ENCODE measurements around the gene AMMECR1.
"Not testable (repeated sequence)": the region's sequence is repeated elsewhere in the genome, so short reads cannot be mapped to it uniquely, and the experiment has no call there.

Gene AMMECR1

DNA sequence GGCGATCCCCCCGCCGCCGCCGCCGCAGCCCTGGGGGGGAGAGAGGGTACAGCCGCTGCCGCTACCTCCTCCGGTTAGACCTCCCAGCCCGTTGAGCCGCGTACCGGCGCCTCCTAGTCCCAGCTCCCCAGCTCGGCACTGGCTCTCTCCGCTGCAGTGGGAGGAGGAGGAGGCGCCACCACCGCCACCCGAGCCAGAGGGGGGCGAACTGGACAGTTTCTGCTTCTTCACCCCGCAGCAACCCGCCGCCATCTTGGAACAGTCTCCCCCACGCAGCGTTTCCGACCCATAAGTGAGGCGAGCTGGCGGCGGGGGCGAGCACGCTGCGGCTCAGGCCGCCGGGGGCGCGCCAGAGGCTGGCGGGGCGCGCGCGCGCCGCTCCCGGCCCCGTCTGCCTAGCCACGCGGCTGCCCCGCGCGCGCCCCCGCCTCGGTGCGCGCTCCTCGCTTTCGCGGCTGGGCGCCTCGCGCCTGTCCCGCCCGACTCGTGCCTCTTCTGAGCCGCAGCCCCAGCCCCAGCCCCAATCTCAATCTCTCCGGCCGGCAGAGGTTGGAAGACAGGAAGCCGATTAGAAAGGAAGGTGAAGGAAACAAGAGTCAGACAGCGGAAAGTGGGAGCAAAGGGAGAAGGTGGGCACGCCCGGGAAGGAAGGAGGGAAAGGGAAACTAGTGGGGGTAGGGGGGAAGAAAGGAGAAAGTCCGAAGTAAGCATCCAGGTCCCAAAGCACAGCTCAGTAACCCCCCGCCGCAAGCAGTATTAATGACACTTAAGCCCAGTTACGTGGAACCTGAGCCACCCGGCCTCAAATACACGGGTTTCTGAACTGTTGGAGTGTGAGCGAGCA lies at the start of gene AMMECR1:
Gene AMMECR1 (minus strand): TSS at position 266 of the 844 bp plus-strand sequence. CDS start 14 bp downstream, at position 252.
- Histone ChIP-seq H3K4me3 (ENCODE audit: low read length in 2 of 2) (peak within 1 kb of the TSS; percentile 80 to 82), H3K27me3 (ENCODE audit: control insufficient read depth in 2 of 2, insufficient read depth in 2 of 2, low read length in 2 of 2) (no peaks in the 10 kb centered on the region), H3K36me3 (ENCODE audit: control insufficient read depth in 2 of 2, insufficient read depth in 2 of 2, low read length in 2 of 2) (no peaks in the 10 kb centered on the region), H3K27ac (ENCODE audit: low read depth in 2 of 2, low read length in 2 of 2) (peak within 1 kb of the TSS; percentile 81 to 85), H3K9ac (ENCODE audit: low read depth in 1 of 2, low read length in 2 of 2) (peak within 1 kb of the TSS; percentile 72 to 80), H3K4me1 (ENCODE audit: control insufficient read depth in 2 of 2, insufficient read depth in 2 of 2, low read length in 2 of 2) (peaks cover 0 to 3% of the 10 kb centered on the region in 2 donors), H3K9me3 (ENCODE audit: control insufficient read depth in 2 of 2, low read length in 2 of 2) (no peaks in the 10 kb centered on the region)

DNA sequence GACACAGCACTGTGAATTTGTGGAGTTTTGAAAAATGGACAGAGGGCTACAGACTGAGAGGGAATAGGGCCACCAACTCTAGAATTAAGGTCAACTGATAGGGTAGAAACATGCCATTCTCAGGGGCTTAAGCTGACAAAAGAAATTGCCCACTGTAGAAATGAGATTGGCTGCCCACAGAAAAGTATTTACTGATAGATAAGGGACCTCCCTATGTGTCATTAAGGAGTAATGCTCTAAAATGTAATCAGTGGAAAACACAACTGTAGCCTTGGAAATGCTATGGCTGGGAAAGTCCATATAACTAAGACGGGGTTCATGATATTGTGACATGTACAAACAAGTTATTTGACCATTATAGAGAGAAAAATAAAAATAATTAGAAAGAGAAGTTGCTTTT lies 45.4 kb upstream of the AMMECR1 start:
- peaks cover 0 to 10% of the 10 kb centered on the region in 2 donors for H3K27me3 ChIP-seq (ENCODE audit: control insufficient read depth in 2 of 2, insufficient read depth in 2 of 2, low read length in 2 of 2)
- no peak overlapping the region for H3K9ac ChIP-seq (ENCODE audit: low read depth in 1 of 2, low read length in 2 of 2)
- no peaks in the 10 kb centered on the region for H3K4me1 ChIP-seq (ENCODE audit: control insufficient read depth in 2 of 2, insufficient read depth in 2 of 2, low read length in 2 of 2)
- H3K4me3 ChIP-seq (ENCODE audit: low read length in 2 of 2) = no peak overlapping the region
- H3K36me3 ChIP-seq (ENCODE audit: control insufficient read depth in 2 of 2, insufficient read depth in 2 of 2, low read length in 2 of 2) = no peaks in the 10 kb centered on the region
- H3K9me3 ChIP-seq (ENCODE audit: control insufficient read depth in 2 of 2, low read length in 2 of 2) = no peaks in the 10 kb centered on the region
- no peak overlapping the region for H3K27ac ChIP-seq (ENCODE audit: low read depth in 2 of 2, low read length in 2 of 2)

DNA sequence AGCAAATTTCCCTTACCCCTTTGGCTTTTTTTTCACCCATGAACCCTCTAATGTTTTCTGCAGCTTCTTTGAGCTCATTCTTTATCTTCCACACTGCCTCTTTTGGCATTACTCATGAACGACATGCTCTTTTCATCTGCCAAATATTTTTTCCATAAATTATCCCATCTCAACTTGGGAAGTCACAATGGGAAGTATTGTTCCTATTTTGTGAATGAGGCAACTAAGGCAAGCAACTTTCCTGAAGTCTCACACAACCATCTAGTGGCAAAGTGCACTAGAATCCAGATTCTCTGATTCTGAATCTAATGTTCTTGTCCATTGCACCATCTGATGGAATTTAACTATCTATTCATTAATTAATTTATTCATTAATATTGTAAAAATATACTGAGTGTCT lies 41.4 kb upstream of the AMMECR1 start:
- Histone ChIP-seq H3K27ac (ENCODE audit: low read depth in 2 of 2, low read length in 2 of 2) (no peak overlapping the region), H3K36me3 (ENCODE audit: control insufficient read depth in 2 of 2, insufficient read depth in 2 of 2, low read length in 2 of 2) (no peaks in the 10 kb centered on the region), H3K4me3 (ENCODE audit: low read length in 2 of 2) (no peak overlapping the region), H3K4me1 (ENCODE audit: control insufficient read depth in 2 of 2, insufficient read depth in 2 of 2, low read length in 2 of 2) (no peaks in the 10 kb centered on the region), H3K9ac (ENCODE audit: low read depth in 1 of 2, low read length in 2 of 2) (no peak overlapping the region), H3K9me3 (ENCODE audit: control insufficient read depth in 2 of 2, low read length in 2 of 2) (no peaks in the 10 kb centered on the region), H3K27me3 (ENCODE audit: control insufficient read depth in 2 of 2, insufficient read depth in 2 of 2, low read length in 2 of 2) (peaks cover 0 to 10% of the 10 kb centered on the region in 2 donors)

DNA sequence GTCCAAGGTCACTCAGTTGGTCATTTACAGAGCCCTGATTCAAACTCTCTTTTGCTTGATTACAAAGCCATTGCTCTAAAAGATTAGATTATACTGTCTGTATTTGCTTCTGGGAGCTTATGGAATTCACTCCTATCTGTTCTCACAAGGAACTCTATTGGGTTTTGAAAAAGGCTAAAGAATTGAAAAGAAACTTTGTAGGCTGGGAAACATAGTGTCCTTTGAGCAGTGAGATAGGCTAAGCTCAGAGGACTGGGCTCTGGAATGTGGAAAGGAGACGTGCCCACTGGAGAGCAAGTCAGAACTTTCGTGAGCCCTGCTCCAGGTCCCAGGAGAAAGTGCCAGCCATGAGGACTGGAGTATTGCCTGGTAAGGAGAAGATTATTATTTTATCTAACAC lies 40.7 kb upstream of the AMMECR1 start, which contains the start of gene RTL9:
Gene RTL9 (plus strand): TSS at position 301 of the 400 bp plus-strand sequence. CDS start 91,770 bp downstream, outside the sequence.
- Histone ChIP-seq H3K9ac (ENCODE audit: low read depth in 1 of 2, low read length in 2 of 2) (no peak within 1 kb of the TSS), H3K4me3 (ENCODE audit: low read length in 2 of 2) (no peak within 1 kb of the TSS), H3K27me3 (ENCODE audit: control insufficient read depth in 2 of 2, insufficient read depth in 2 of 2, low read length in 2 of 2) (peaks cover 0 to 10% of the 10 kb centered on the region in 2 donors)

DNA sequence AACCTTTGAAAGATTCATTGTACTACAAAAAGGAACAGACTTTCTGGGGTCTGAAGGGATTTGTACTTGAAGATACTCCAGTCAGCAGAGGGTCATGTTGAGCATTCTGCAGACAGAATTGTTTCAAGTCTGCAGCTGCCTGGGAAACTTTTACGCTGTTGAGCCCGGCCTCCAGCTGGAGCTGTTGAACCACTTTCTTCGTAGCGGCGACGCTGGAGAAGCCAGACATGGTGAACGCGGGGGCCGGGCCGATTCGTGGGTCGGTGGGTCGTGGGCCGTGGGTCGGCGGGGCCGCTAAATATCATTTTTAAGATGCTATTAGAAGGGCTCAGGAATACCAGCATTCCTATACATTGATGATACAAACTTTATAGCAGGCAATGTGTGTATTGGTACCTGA lies 28.8 kb upstream of the AMMECR1 start:
- Histone ChIP-seq H3K4me1 (ENCODE audit: control insufficient read depth in 2 of 2, insufficient read depth in 2 of 2, low read length in 2 of 2) (no peaks in the 10 kb centered on the region), H3K27ac (ENCODE audit: low read depth in 2 of 2, low read length in 2 of 2) (no peak overlapping the region), H3K4me3 (ENCODE audit: low read length in 2 of 2) (no peak overlapping the region), H3K27me3 (ENCODE audit: control insufficient read depth in 2 of 2, insufficient read depth in 2 of 2, low read length in 2 of 2) (no peaks in the 10 kb centered on the region), H3K9me3 (ENCODE audit: control insufficient read depth in 2 of 2, low read length in 2 of 2) (no peaks in the 10 kb centered on the region), H3K36me3 (ENCODE audit: control insufficient read depth in 2 of 2, insufficient read depth in 2 of 2, low read length in 2 of 2) (no peaks in the 10 kb centered on the region), H3K9ac (ENCODE audit: low read depth in 1 of 2, low read length in 2 of 2) (no peak overlapping the region)

More for the DNA sequence above, 40.7 kb upstream of the AMMECR1 start, which contains the start of gene RTL9:
- Histone ChIP-seq H3K36me3 (ENCODE audit: control insufficient read depth in 2 of 2, insufficient read depth in 2 of 2, low read length in 2 of 2) (no peaks in the 10 kb centered on the region), H3K27ac (ENCODE audit: low read depth in 2 of 2, low read length in 2 of 2) (no peak within 1 kb of the TSS), H3K9me3 (ENCODE audit: control insufficient read depth in 2 of 2, low read length in 2 of 2) (no peaks in the 10 kb centered on the region), H3K4me1 (ENCODE audit: control insufficient read depth in 2 of 2, insufficient read depth in 2 of 2, low read length in 2 of 2) (no peaks in the 10 kb centered on the region)

DNA sequence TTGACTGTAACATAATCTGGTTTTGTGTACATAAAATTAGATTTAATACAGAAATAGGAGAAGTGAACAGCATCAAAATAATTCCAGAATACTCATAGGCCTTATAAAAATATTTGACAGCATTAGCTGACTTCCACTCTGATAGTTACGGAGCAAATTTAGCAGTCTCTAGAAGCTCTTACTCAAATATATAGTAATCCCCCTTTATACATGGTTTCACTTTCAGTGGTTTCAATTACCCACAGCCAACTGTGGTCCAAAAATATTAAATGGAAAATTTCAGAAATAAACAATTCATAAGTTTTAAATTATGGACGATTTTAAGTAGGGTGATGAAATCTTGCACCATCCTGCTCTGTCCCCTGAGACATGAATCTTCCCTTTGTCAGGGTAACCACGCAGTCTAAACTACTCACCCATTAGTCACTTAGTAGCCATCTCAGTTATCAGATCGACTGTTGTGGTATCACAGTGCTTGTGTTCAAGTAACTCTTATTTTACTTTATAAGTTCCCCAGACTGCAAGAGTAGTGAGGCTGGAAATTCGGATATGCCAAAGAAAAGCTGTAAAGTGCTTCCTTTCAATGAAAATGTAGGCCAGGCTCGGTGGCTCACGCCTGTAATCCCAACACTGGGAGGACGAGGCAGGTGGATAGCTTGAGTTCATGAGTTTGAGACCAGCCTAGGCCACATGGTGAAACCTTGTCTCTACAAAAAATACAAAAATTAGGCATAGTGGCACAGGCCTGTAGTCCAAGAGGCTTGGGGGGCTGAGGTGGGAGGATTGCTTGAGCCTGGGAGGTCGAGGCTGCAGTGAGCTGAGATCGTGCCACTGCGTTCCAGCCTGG lies 23.5 kb upstream of the AMMECR1 start:
- H3K4me1 ChIP-seq (ENCODE audit: control insufficient read depth in 2 of 2, insufficient read depth in 2 of 2, low read length in 2 of 2) = no peaks in the 10 kb centered on the region
- no peak overlapping the region for H3K4me3 ChIP-seq (ENCODE audit: low read length in 2 of 2)

DNA sequence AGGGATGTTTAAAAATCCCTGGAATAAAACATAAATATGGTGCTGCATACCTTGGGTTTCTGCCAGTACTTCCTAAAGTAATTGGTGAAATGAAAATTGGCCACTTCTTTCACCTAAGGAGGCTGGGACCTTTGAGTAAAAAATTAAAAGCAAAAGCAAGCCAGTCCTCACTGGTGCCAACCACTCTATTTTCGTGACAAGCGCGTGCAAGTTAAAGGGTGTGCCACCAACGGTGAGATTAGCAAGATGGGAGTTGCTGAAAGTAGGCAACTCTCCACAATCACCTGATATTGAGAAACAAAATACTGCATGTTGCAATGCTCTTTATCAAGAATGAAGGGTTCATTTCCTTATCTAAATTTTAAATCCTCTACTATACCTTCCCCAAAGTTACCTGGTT lies 21.1 kb upstream of the AMMECR1 start:
- Histone ChIP-seq H3K36me3 (ENCODE audit: control insufficient read depth in 2 of 2, insufficient read depth in 2 of 2, low read length in 2 of 2) (no peaks in the 10 kb centered on the region), H3K9me3 (ENCODE audit: control insufficient read depth in 2 of 2, low read length in 2 of 2) (no peaks in the 10 kb centered on the region), H3K9ac (ENCODE audit: low read depth in 1 of 2, low read length in 2 of 2) (no peak overlapping the region), H3K4me1 (ENCODE audit: control insufficient read depth in 2 of 2, insufficient read depth in 2 of 2, low read length in 2 of 2) (no peaks in the 10 kb centered on the region), H3K4me3 (ENCODE audit: low read length in 2 of 2) (no peak overlapping the region), H3K27ac (ENCODE audit: low read depth in 2 of 2, low read length in 2 of 2) (no peak overlapping the region), H3K27me3 (ENCODE audit: control insufficient read depth in 2 of 2, insufficient read depth in 2 of 2, low read length in 2 of 2) (peaks cover 0 to 3% of the 10 kb centered on the region in 2 donors)

More for the DNA sequence above, 23.5 kb upstream of the AMMECR1 start:
- Histone ChIP-seq H3K9ac (ENCODE audit: low read depth in 1 of 2, low read length in 2 of 2) (no peak overlapping the region), H3K27ac (ENCODE audit: low read depth in 2 of 2, low read length in 2 of 2) (no peak overlapping the region), H3K36me3 (ENCODE audit: control insufficient read depth in 2 of 2, insufficient read depth in 2 of 2, low read length in 2 of 2) (no peaks in the 10 kb centered on the region), H3K27me3 (ENCODE audit: control insufficient read depth in 2 of 2, insufficient read depth in 2 of 2, low read length in 2 of 2) (no peaks in the 10 kb centered on the region), H3K9me3 (ENCODE audit: control insufficient read depth in 2 of 2, low read length in 2 of 2) (no peaks in the 10 kb centered on the region)

DNA sequence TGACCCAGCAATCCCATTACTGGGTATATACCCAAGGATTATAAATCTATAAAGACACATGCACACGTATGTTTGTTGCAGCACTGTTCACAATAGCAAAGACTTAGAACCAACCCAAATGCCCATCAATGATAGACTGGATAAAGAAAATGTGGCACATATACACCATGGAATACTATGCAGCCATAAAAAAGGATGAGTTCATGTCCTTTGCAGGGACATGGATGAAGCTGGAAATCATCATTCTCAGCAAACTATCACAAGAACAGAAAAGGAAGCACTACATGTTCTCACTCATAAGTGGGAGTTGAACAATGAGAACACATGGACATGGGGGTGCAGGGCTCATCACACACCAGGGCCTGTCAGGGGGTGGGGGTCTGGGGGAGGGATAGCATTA lies 15.6 kb upstream of the AMMECR1 start:
- H3K27ac ChIP-seq (ENCODE audit: low read depth in 2 of 2, low read length in 2 of 2); H3K9me3 ChIP-seq (ENCODE audit: control insufficient read depth in 2 of 2, low read length in 2 of 2); H3K27me3 ChIP-seq (ENCODE audit: control insufficient read depth in 2 of 2, insufficient read depth in 2 of 2, low read length in 2 of 2); H3K4me1 ChIP-seq (ENCODE audit: control insufficient read depth in 2 of 2, insufficient read depth in 2 of 2, low read length in 2 of 2); H3K9ac ChIP-seq (ENCODE audit: low read depth in 1 of 2, low read length in 2 of 2); H3K4me3 ChIP-seq (ENCODE audit: low read length in 2 of 2); H3K36me3 ChIP-seq (ENCODE audit: control insufficient read depth in 2 of 2, insufficient read depth in 2 of 2, low read length in 2 of 2): not testable (repeated sequence)

DNA sequence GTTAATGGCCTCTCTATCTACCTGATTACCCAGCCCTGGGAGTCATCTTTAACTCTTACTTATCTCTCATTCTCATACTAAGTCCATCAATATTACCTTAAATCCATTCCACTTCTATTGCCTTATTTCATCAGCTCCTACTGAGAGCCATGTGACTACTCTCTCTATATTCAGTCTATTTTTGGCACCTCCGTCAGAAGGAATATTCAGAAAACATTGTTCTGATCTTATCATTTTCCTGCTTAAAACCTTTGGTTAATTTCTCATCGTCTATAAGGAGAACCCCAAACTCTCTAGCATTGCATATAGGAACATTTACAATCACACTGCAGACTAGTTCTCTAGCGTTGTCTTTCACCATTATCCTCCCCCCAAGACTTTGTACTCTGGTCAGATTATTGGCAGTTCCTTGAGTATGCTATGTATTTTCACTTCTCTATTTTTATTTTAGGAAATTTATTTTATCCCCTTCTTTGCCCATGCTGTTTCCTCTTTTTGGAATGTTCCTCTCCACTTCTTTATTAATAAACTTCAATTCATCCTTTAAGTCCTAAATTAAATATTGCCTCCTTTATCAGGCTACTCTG lies 13.7 kb upstream of the AMMECR1 start:
- Histone ChIP-seq H3K27me3 (ENCODE audit: control insufficient read depth in 2 of 2, insufficient read depth in 2 of 2, low read length in 2 of 2) (peaks cover 2 to 7% of the 10 kb centered on the region in 2 donors), H3K9ac (ENCODE audit: low read depth in 1 of 2, low read length in 2 of 2) (no peak overlapping the region), H3K9me3 (ENCODE audit: control insufficient read depth in 2 of 2, low read length in 2 of 2) (no peaks in the 10 kb centered on the region), H3K27ac (ENCODE audit: low read depth in 2 of 2, low read length in 2 of 2) (no peak overlapping the region), H3K4me3 (ENCODE audit: low read length in 2 of 2) (no peak overlapping the region), H3K4me1 (ENCODE audit: control insufficient read depth in 2 of 2, insufficient read depth in 2 of 2, low read length in 2 of 2) (no peaks in the 10 kb centered on the region), H3K36me3 (ENCODE audit: control insufficient read depth in 2 of 2, insufficient read depth in 2 of 2, low read length in 2 of 2) (no peaks in the 10 kb centered on the region)

DNA sequence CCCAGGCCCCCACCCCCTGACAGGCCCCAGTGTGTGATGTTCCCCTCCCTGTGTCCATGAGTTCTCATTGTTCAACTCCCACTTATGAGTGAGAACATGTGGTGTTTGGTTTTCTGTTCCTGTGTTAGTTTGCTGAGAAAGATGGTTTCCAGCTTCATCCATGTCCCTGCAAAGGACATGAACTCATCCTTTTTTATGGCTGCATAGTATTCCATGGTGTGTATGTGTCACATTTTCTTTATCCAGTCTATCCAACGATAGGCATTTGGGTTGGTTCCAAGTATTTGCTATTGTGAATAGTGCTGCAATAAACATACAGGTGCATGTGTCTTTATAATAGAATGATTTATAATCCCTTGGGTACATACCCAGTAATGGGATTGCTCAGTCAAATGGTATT lies 10.7 kb upstream of the AMMECR1 start:
- not testable (repeated sequence) for H3K27ac ChIP-seq (ENCODE audit: low read depth in 2 of 2, low read length in 2 of 2); H3K4me3 ChIP-seq (ENCODE audit: low read length in 2 of 2); H3K36me3 ChIP-seq (ENCODE audit: control insufficient read depth in 2 of 2, insufficient read depth in 2 of 2, low read length in 2 of 2); H3K27me3 ChIP-seq (ENCODE audit: control insufficient read depth in 2 of 2, insufficient read depth in 2 of 2, low read length in 2 of 2); H3K9ac ChIP-seq (ENCODE audit: low read depth in 1 of 2, low read length in 2 of 2); H3K9me3 ChIP-seq (ENCODE audit: control insufficient read depth in 2 of 2, low read length in 2 of 2); H3K4me1 ChIP-seq (ENCODE audit: control insufficient read depth in 2 of 2, insufficient read depth in 2 of 2, low read length in 2 of 2)

All from mucosa of rectum (tissue), 2 donors.